ENCODE data around the gene DEFB108B.
"Not testable (repeated sequence)": the region's sequence is repeated elsewhere in the genome, so short reads cannot be mapped to it uniquely, and the experiment has no call there.

DEFB108B gene, protein sequence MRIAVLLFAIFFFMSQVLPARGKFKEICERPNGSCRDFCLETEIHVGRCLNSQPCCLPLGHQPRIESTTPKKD

DNA sequence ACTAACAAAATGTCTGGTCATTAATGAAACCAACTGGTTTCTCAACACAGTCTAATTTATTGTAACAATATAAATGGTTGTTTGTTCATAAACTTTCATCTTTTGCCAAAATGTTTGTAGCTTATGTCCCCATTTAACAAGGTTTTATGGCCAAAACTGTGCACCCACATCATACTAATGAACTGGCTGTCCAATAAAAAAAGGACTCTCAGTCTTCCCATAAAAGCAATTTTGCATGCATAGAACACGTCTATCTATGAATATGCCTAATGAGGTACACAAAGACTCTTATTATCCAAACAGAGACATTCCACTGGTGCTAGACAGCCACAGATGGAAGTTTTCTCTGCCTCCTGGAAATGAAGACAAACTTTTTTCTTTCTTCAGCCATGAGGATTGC lies at the start of gene DEFB108B:
DEFB108B (plus strand) TSS at position 390 of the 400 bp plus-strand sequence; CDS start at position 390, 0 bp downstream.
- DNase-seq: not testable (repeated sequence)

DNA sequence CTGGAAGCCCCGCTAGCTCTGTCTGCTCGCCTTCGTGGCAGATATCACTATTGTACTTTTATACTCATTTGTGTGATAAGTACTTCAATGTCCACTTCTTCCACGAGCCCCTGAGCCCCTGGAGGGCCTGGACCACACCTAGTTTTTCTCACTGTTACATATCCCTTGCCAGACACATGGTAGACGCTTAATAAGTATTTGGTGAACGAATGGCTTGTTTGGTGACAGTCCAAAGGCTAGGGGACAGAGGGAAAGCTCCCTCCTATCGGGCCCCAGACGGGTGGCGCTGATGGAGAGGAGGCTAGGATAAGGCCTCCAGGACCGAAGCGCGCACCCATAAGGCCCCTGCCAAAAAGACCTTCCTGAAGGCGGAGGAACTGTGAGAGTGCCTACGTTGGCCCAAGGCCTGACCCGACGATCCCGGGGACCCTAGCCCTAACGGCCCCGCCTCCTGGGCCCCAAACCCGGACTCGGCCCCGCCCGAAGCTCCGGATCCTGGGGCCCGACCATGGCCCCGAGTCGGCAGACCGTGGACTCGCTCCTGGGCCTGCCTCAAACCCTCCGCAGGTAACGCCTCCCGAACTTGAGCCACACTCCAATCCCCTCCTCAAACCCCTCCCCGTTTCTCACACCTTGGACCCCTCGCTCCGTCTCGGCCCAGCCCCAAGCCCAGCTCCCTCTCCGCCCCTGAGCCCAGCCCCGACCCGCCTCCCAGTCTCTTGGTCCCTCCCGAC lies 46.7 kb upstream of the DEFB108B start:
- peak; percentile 79 for DNase-seq

DNA sequence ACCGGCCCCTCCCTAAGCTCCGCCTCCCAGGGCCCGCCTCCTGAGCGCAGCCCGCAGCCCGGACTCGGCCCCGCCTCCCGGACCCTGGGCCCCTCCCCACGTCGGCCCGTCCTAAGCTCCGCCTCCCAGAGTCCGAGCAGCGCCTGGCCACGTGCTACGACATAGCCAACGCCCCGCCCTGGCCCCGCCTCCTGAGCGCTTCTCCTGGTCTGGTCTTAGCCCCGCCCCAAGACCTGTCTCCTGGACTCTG lies 46.2 kb upstream of the DEFB108B start:
- DNase-seq: not testable (repeated sequence)

DNA sequence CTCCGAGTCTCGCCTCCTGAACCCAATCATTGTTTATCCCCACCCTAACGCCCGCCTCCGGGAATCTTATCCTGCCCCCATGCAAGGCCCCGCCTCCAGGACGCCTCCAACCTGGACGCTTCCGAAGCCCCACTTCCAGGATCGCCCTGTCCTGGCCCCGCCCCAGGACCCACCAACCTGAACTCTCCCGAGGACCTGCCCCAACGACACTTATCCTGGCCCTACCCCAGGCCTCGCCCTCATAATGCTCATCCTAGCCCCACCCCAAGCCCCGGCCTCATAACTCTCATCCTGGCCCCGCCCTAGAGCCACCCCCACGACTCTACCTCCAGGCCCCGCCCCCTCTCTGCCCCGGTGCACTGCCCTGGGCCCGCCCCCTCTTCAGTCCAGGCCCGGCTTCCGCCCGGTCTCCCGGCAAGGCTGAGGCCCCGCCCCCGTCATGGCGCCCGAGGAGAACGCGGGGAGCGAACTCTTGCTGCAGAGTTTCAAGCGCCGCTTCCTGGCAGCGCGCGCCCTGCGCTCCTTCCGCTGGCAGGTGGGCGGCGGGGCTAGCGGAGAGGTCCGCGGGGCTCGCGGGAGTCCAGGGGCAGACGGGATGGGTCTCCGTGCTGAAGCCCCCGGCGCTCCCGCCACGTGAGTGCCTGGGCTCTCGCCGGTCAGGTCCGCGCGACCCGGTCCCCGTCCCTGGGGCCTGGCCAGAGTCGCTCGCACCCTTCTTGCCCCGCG lies 45.7 kb upstream of the DEFB108B start:
- DNase-seq: peak; percentile 96

DNA sequence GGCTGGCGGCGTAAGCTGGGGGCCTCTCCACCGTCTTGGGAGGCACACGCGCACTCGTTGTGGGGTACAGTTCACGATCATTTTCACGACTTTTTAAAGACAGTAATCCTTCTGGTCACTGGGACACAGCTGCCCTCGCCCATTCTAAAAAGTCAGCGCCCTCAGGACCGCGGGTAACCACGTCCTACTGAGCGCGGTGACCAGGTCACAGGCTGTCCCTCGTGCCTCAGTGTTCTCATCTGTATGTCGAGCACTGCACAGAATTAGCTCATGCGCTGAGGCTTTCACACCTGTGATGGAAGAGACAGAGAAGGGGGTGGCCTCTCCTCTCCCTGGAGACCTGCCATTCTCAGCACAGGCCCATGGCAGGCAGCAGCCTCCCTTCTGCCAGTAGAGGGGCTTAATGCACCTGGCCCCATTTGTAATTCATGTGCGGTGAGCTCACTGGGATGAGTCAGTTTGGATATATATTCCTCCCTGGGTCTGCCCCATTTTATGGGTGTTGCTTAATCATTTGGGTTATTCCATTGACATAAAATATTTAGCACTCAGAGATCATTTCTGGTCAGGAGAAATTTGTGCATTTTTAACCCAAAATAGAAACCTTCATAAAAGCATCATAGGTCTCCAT lies 45.1 kb upstream of the DEFB108B start:
- DNase-seq: not testable (repeated sequence)

DNA sequence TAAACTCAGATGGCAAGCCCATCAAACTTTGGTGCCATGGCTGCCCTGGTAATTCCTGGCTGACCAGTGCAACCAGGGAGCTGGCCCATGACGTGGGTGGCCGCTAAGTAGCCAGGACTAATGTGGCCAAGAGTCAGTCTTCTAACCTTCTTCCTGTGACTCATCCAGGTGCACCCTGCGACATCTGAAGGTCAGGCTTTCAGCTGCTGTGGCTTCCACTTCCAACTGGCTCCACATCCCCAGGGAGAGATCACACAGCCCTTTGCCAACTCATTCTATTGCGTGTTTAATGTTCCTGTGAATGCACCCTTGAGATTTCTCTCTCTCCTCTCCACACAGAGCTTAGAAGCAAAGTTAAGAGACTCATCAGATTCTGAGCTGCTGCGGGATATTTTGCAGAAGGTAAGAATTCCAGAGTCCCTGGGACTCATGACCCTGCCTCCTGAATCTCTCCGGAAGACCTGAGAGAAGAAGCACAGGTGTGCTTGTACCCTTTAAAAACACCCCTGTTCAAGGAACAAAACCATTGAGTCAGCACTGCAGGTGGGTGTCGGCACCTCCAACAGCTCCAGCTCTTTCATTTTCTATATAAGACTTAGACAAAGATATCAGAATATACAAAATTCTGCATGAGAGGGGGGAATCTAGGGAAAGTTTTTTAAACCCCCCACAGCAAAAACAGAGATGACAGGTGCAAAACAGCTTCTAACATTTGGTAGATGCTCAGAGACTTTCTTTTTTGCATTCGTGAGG lies 43.4 kb upstream of the DEFB108B start:
- DNase-seq: not testable (repeated sequence)

DNA sequence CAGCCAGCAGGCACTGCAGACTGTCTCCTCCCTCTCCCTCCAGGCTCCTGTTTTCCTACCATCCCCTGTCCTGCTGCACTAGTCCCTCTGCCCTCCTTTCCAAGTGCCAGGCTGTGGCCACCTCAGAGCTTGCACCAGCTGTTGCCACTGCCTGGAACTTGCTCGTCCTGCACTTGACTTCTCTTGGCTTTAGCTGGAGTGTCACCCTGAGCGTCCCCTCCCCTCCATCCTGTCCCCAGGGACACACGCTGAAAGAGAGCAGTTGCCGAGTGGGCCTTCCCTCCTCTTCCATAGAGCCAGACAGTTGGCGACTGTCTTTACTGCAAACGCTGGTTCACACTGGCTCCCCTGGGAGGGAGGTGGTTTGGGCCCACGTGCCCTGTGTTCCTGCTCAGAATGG lies 41.9 kb upstream of the DEFB108B start:
- DNase-seq: not testable (repeated sequence)

DNA sequence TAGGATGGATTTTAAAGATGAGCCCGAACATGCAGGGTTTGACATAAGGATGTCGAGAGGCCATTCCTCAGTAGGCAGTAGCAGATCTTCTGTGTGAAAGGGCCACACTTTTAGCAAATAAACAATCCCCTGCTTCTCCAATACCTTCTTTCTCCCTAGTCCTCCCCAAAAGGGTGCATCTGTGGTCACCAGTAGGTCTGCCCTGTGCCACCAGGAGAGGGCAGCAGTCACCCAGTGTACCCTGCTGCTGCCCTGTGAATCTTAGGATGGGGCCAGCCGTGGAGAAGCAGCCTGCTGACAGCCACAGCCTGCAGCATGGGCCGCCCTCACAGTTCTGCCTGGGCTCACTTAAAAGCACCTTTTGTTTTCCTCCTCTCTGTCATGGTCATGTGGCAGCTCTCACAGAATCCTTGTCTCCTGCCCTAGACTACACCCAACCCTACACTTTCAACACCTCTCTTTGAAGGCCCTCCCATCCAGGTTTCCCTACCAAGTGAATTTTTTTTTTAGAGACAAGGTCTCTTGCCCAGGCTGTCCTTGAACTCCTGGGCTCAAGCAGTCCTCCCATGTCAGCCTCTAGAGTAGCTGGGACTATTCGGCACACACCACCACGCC lies 40.3 kb upstream of the DEFB108B start:
- DNase-seq: not testable (repeated sequence)

DNA sequence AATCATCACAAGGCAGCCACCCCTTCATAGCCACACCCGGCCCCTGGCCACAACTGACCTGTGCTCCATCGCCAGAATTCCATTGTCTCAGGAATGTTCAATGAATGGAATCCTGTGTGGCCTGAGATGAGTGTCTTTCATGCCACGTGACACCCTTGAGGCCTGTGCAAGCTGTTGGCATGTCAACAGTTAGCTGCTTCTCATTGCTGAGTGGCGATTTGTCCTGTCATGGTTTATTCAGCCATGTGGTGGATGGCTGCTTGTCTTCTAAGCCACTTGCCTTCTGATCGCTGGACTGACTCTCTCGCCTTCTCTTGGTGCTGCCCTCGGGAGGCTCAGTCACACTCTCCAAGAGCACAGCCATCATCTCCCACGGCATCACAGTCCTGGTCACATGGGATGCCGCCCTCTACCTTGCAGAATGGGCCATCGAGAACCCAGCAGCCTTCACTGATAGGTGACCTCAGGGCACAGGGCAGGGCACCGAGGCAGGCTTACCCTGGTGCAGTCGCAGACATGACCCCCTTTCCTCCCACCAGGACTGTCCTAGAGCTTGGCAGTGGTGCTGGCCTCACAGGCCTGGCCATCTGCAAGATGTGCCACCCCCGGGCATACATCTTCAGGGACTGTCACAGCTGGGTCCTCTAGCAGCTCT lies 38.5 kb upstream of the DEFB108B start:
- DNase-seq: not testable (repeated sequence)

DNA sequence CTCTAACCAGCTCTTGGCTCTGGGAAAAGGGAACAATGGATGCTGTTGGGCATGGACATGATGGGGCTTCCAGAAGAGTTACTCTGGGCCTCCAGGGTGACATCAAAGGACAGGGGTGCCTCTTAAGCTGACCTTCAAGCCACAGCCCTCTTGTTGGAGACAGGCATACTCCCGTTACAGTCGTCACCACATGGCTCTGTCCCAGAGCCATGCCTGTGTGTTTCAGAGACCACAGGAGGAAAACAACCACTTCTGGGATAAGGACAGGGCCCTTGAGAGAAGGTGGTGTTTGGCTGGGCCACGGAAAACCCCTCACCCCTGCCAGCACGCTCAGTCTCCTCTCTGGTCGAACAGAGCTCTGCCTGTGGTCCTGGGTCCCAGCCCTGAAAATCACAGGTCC lies 37.8 kb upstream of the DEFB108B start:
- DNase-seq: not testable (repeated sequence)

DNA sequence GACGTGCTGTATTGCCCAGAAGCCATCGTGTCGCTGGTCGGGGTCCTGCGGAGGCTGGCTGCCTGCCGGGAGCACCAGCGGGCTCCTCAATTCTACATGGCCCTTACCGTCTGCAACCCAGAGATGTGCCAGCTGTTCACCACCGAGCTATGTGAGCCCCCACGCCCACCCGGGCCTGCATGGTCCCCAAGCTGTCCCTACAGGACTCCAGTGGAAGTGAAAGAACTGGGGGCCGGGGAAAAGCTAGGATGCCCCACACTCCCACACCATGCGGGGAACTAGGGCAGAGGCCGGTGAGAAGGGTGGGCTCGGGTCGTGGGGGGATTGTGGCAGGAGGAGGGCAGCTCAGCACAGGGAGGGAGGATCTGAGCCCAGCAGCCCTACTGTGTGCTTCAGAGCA lies 37.0 kb upstream of the DEFB108B start:
- not testable (repeated sequence) for DNase-seq

DNA sequence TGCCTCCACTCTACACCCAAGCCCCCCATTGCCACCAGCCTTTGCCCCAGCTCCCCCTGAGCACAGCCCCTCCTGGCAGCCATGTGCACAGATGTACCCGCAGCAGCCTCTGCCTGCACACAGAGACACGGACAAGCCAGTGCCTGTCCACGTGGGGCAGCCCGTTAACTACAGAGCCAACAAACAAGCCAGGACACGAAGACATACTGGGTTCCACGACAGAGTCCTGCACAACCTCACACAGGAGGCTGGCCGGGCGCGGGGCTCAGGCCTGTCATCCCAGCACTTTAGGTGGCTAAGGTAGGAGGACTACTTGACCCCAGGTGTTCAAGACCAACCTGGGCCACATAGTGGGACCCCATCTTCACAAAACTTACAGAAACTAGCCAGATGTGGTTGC lies 36.2 kb upstream of the DEFB108B start:
- DNase-seq: not testable (repeated sequence)

DNA sequence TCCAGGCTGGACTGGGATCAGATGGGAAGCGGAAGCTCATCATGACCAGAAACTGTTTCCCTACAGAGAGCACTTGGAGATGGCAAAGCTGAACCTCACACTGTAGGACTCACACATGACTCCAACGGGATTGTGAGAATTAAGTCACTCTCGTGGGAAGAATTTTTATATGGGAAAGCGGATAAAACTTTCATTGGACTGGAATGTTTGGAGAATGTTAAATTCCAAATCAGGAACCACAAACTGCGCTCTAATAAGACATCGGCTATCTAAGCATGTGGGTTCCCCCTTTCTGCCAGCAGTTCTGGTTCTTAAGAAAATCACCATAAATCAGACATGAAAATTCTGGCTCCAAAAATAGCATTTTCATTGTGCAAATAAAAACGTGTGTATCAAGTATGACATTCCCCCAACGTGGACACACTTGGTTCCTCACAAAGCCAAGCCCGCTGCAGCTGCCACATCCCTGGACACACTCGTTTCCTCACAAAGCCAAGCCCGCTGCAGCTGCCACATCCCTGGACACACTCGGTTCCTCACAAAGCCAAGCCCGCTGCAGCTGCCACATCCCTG lies 33.4 kb upstream of the DEFB108B start:
- DNase-seq: not testable (repeated sequence)

DNA sequence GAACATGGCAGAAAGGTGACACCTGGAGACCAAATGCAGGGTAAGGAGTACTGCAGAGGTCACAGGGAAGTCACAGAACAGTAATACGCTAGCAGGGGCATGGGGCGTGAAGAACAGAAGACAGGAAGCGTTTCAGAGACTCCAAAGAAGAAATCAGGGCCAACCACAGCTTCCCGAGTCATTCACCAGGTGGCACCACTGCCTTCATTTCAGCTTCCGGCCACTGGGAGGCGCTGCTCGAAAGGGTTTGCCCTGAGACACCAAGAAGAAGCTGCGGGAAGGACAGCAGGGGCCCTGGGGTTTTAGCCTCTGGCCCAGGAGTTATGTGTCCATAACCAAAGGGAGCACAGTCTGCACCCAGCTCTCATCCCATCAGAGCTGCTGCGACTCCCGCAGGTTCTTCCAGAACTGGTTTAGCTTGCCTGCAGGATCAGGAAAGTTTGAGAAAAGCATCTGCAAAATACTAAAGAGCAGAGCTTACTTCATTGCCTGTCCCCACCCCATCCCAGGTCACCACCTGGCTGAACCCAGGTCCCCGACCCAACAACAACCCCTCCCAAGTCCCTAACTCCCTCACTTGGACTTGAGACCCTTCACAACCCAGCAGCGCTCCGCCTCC lies 32.6 kb upstream of the DEFB108B start:
- peak; percentile 33 for DNase-seq

DNA sequence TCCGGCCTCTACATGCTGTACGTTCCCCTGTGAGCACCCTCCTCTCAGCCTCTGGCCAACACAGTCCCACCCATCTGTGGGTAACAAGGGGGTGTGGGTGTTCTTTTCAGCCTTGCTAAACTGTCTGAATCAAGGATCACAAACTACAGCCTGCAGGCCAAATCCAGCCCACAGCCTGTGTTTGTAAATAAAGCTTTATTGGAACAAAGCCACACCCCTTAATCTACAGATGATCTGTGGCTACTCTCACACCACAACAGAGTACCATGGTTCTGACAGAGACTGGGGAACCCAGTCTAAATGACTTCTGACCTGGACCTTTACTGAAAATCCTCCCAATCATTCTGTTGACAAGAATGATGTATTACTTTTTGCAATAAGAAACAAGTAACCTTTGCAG lies 32.0 kb upstream of the DEFB108B start:
- DNase-seq: not testable (repeated sequence)

DNA sequence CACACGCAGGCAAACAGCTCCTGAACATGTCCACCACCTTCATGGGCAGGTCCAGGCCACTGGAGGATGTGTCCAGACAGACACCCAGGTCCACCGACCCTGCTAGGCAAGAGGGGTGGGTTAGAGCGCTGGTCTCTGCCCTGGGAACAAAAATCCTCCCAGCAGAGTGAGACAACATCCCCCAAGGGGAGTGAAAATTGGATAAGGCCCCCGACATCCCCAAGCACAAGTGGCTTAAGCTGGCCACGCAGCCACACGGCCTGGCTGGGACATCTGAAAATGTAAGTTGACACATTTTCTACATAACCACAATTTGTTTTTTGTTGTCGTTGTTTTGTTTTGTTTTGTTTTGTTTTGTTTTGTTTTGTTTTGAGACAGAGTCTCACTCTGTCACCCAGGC lies 30.1 kb upstream of the DEFB108B start:
- DNase-seq: not testable (repeated sequence)

DNA sequence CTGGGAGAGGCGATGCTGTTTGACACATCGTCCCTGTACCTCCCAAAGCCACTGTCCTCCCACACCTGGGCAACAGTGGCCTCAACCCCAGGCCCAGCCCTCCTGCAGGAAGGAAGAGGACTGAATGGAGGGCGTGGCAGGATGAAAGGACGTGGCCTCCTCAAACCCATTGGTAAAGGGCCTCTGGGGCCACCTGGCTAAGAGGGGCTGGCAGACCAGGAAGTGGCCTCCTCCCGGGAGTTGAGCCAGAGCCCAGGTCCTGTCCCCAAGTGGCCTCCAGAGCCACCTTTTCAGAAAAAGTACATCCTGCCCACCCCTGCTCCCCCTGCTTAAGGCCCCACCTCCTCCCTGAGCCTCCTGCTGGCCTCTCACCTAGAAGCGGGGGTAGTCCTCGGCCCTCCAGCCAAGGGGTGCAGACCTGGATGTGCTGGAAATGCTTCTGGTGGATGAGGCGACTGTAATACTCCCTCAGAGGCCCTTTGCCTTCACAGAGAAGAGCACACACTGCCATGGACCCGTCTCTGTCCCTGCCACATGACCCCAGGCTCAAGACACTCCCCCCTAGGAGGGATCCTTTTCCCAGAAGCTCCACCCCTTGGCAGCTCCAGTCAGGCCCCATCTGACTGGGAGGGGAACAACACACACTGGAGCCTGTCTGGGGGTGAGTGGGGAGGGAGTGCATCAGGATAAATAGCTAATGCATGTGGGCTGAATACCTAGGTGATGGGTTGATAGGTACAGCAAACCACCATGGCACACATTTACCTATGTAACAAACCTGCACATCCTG lies 28.6 kb upstream of the DEFB108B start:
- DNase-seq: not testable (repeated sequence)

DNA sequence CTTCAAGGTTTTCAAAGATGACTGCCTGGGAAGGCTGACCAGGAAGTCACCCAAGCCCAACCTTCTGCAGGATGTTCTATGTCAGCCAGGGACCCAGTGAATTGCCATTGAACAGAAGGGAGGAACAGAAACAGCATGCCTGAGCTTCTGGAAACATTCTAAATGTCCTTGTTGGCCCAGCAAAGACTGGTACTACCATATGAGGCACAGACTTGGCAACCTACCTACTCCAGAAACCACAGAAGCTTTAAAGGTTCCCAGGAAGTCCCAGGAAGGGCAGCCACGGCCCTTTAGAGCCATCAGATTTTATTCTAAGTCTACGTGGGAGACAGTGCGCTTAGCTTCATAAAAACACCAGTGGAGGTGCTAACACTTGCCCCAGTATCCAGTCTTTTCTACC lies 20.5 kb upstream of the DEFB108B start:
- DNase-seq: not testable (repeated sequence)

DNA sequence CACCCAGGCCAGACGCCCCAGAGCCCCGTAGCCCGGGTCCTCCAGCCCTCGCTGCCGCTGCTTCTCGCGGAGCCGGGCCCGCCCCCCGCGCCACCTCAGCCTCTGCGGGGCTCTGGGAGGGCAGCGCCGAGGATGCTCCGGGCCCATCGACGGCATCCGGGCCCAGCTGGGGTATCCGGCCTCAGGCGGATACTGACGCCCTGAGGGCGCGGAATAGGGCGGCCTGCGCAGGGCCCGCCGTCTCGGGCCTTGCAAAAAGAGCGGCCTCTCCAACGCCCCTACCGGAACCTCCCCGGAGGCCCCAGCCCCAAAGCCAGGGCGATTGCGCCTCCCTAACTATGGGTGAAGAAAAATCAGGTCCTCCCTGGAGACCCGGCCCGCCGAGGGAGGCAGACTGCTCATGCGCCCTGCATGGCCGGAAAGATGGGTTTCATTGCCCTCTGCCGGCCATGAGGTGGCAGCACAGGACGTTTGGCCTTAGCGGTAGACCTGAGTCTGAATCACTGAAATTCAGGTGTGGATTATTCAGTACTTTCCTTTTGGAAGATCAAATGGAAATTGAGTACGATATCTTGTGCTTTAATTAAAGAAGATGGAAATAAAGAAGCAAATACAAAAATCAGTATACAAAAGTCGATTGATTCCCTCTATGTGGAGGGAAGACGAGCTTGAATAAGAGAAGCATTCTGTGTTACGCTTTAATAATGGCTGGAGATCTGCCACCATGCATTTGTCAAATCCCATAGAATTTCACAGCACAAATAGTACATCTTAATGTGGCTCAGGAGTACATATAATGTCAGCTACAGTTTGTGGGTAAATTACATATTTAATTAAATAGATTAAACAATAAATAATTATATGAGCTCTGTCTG lies 19.3 kb upstream of the DEFB108B start:
- DNase-seq: peak; percentile 49
